ENCODE results near the gene ASPDH. TPM values are rescaled to one million over a fixed set of nuclear protein-coding genes. Genes with fewer than 3 reads are reported as not detected.

Gene ASPDH
- total RNA-seq, 1 experiment from 2014 or later, result not detected

- Histone ChIP-seq H3K9me3 (ENCODE audit: control insufficient read depth in 1 of 2, insufficient read depth in 1 of 2, low read depth in 1 of 2, low read length in 2 of 2) (no peaks in the 10 kb centered on the region), H2AFZ (ENCODE audit: low read depth, low read length, poor library complexity, severe bottlenecking) (no peak overlapping the region), H4K20me1 (ENCODE audit: insufficient read depth) (no peaks in the 10 kb centered on the region), H3K9me2 (ENCODE audit: insufficient read depth) (no peaks in the 10 kb centered on the region), H3K9ac (ENCODE audit: low read length) (no peak overlapping the region), H3K79me2 (ENCODE audit: insufficient read depth, low read length) (no peaks in the 10 kb centered on the region), H3K4me3 (replicated peaks in 1 of 2; ENCODE audit: low read depth in 1 of 2, low read length in 2 of 2) (no peak overlapping the region), H3K4me1 (ENCODE audit: control insufficient read depth in 1 of 2, insufficient read depth in 2 of 2, low read length in 2 of 2) (peaks cover 12 to 22% of the 10 kb centered on the region in 2 experiments), H3K27ac (ENCODE audit: low read depth, low read length) (no peak overlapping the region), H3K36me3 (ENCODE audit: control insufficient read depth in 1 of 2, insufficient read depth in 2 of 2, low read length in 2 of 2) (no peaks in the 10 kb centered on the region), H3K27me3 (ENCODE audit: insufficient read depth, low read length) (no peaks in the 10 kb centered on the region), H3K4me2 (ENCODE audit: low read length) (no peak overlapping the region)
- intact Hi-C loops (cut with micrococcal nuclease), result no loop called here
- ChIA-PET POLR2A (no interaction called here), RAD21 (ENCODE audit: low non-redundant PET in 1 of 2, low total read pairs in 2 of 2, uncharacterized antibody in 2 of 2, unreplicated experiment in 2 of 2) (no interaction called here), CTCF (no interaction called here)
- DNase-seq (ENCODE audit: low read depth, low spot score) (no peak), ATAC-seq (no peak)
- TF ChIP-seq CTCF (IDR thresholded peaks at IDR 0.05 in 2 of 3, conservative IDR thresholded peaks at IDR 0.05 in 1 of 3; ENCODE audit: borderline replicate concordance in 1 of 3, insufficient read depth in 1 of 3, low read depth in 2 of 3, low read length in 2 of 3) (no peak), POLR2A (IDR thresholded peaks at IDR 0.05; ENCODE audit: borderline replicate concordance, extremely low read depth, insufficient read depth, insufficient read length) (no peak), ZNF274 (IDR thresholded peaks at IDR 0.05; ENCODE audit: low read depth, low read length) (no peak), FOSL1 (IDR thresholded peaks at IDR 0.05; ENCODE audit: low read depth) (no peak), EZH2 (IDR thresholded peaks at IDR 0.05) (no peak), SIN3A (IDR thresholded peaks at IDR 0.05; ENCODE audit: low read depth) (no peak), ZFX (IDR thresholded peaks at IDR 0.05) (no peak)
- no TSS peak for BruUV-seq (replicated peaks)
Measured at GRCh38 chr19:50468818-50469217, 44.9 kb downstream of the ASPDH start.

- POLR2A ChIA-PET, result no interaction called here
- CTCF ChIA-PET, result no interaction called here
Measured at GRCh38 chr19:50467566-50467965, 46.1 kb downstream of the ASPDH start.

More at GRCh38 chr19:50467566-50467965, 46.1 kb downstream of the ASPDH start:
- no TSS peak for BruUV-seq (replicated peaks)
- Histone ChIP-seq H4K20me1 (ENCODE audit: insufficient read depth) (no peaks in the 10 kb centered on the region), H3K9ac (ENCODE audit: low read length) (no peak overlapping the region), H3K27ac (ENCODE audit: low read depth, low read length) (no peak overlapping the region), H3K36me3 (ENCODE audit: control insufficient read depth in 1 of 2, insufficient read depth in 2 of 2, low read length in 2 of 2) (no peaks in the 10 kb centered on the region), H3K79me2 (ENCODE audit: insufficient read depth, low read length) (no peaks in the 10 kb centered on the region), H3K9me2 (ENCODE audit: insufficient read depth) (no peaks in the 10 kb centered on the region), H3K27me3 (ENCODE audit: insufficient read depth, low read length) (no peaks in the 10 kb centered on the region), H3K4me2 (ENCODE audit: low read length) (no peak overlapping the region), H2AFZ (ENCODE audit: low read depth, low read length, poor library complexity, severe bottlenecking) (no peak overlapping the region), H3K4me3 (replicated peaks in 1 of 2; ENCODE audit: low read depth in 1 of 2, low read length in 2 of 2) (no peak overlapping the region), H3K4me1 (ENCODE audit: control insufficient read depth in 1 of 2, insufficient read depth in 2 of 2, low read length in 2 of 2) (peaks cover 12 to 22% of the 10 kb centered on the region in 2 experiments), H3K9me3 (ENCODE audit: control insufficient read depth in 1 of 2, insufficient read depth in 1 of 2, low read depth in 1 of 2, low read length in 2 of 2) (no peaks in the 10 kb centered on the region)
- TF ChIP-seq CBX3 (IDR thresholded peaks at IDR 0.05; ENCODE audit: low read depth) (no peak), POLR2A (IDR thresholded peaks at IDR 0.05; ENCODE audit: borderline replicate concordance, extremely low read depth, insufficient read depth, insufficient read length) (no peak), REST (IDR thresholded peaks at IDR 0.05; ENCODE audit: low read depth) (no peak), CEBPB (IDR thresholded peaks at IDR 0.05; ENCODE audit: low read depth) (no peak), EZH2 (IDR thresholded peaks at IDR 0.05) (no peak), SP1 (IDR thresholded peaks at IDR 0.05; ENCODE audit: low read depth) (no peak), SIN3A (IDR thresholded peaks at IDR 0.05; ENCODE audit: low read depth) (no peak), FOSL1 (IDR thresholded peaks at IDR 0.05; ENCODE audit: low read depth) (no peak), EZH2phosphoT487 (IDR thresholded peaks at IDR 0.05; ENCODE audit: borderline replicate concordance) (no peak), ATF3 (IDR thresholded peaks at IDR 0.05) (no peak), MAX (IDR thresholded peaks at IDR 0.05) (no peak), ZFX (IDR thresholded peaks at IDR 0.05) (no peak)
- no peak for ATAC-seq
- no peak for DNase-seq (ENCODE audit: low read depth, low spot score)
- RAD21 ChIA-PET (ENCODE audit: low non-redundant PET in 1 of 2, low total read pairs in 2 of 2, uncharacterized antibody in 2 of 2, unreplicated experiment in 2 of 2), result no interaction called here
- intact Hi-C loops (cut with micrococcal nuclease), result no loop called here
